CD1c-positive myeloid dendritic cell (primary cell): ENCODE measurements around the gene PCDH9.

Experiments used
- DNase-seq: peaks from one replicate; pipeline ENCODE4 v3.0.0-alpha.2; 2016; ENCODE audit errors: extremely low spot score

Gene PCDH9

GRCh38 chr13:66528944-66529576, 701.1 kb downstream of the PCDH9 start:
- DNase-seq = no peak

- DNase-seq = no peak
Measured at GRCh38 chr13:66528180-66528579, 702.0 kb downstream of the PCDH9 start.

GRCh38 chr13:66520511-66521355, 709.4 kb downstream of the PCDH9 start:
- no peak for DNase-seq

- DNase-seq = no peak
Measured at GRCh38 chr13:66519259-66519658, 710.9 kb downstream of the PCDH9 start.

GRCh38 chr13:66518068-66518467, 712.1 kb downstream of the PCDH9 start:
- no peak for DNase-seq

GRCh38 chr13:66513728-66514127, 716.4 kb downstream of the PCDH9 start:
- DNase-seq = no peak

GRCh38 chr13:66509175-66509574, 721.0 kb downstream of the PCDH9 start:
- no peak for DNase-seq

GRCh38 chr13:66508153-66508909, 721.8 kb downstream of the PCDH9 start:
- DNase-seq = no peak

GRCh38 chr13:66506979-66507378, 723.2 kb downstream of the PCDH9 start:
- no peak for DNase-seq

- no peak for DNase-seq
Measured at GRCh38 chr13:66506051-66506777, 723.9 kb downstream of the PCDH9 start.

GRCh38 chr13:66503890-66504289, 726.2 kb downstream of the PCDH9 start:
- no peak for DNase-seq

GRCh38 chr13:66501181-66501580, 729.0 kb downstream of the PCDH9 start:
- DNase-seq = no peak

- no peak for DNase-seq
Measured at GRCh38 chr13:66492479-66492878, 737.7 kb downstream of the PCDH9 start.

- DNase-seq = no peak
Measured at GRCh38 chr13:66491251-66491650, 738.9 kb downstream of the PCDH9 start.

GRCh38 chr13:66489586-66489985, 740.5 kb downstream of the PCDH9 start:
- DNase-seq = no peak

GRCh38 chr13:66489172-66489571, 741.0 kb downstream of the PCDH9 start:
- DNase-seq = no peak

- DNase-seq = no peak
Measured at GRCh38 chr13:66483712-66484111, 746.4 kb downstream of the PCDH9 start.

GRCh38 chr13:66482836-66483235, 747.3 kb downstream of the PCDH9 start:
- DNase-seq = no peak

GRCh38 chr13:66477816-66478215, 752.3 kb downstream of the PCDH9 start:
- no peak for DNase-seq

- DNase-seq = no peak
Measured at GRCh38 chr13:66475061-66475460, 755.1 kb downstream of the PCDH9 start.

GRCh38 chr13:66469745-66470144, 760.4 kb downstream of the PCDH9 start:
- DNase-seq = no peak

- no peak for DNase-seq
Measured at GRCh38 chr13:66468656-66469055, 761.5 kb downstream of the PCDH9 start.
